ENCODE measurements around the gene CRP. TPM values are rescaled to one million over a fixed set of nuclear protein-coding genes. Genes with fewer than 3 reads are reported as not detected.

The CRP gene
- total and polyA plus RNA-seq, 2 of the 4 experiments (the other 2 are of a cell fraction), result not detected

GRCh38 chr1:159705904-159706256 lies 8.5 kb downstream of the CRP start:
- Histone ChIP-seq H4K20me1 (ENCODE audit: insufficient read depth, low read length) (no peaks in the 10 kb centered on the region), H2BK5ac (ENCODE audit: low read depth, low read length, poor library complexity, severe bottlenecking) (no peak overlapping the region), H2BK15ac (ENCODE audit: low read depth, low read length) (no peak overlapping the region), H2BK120ac (ENCODE audit: low read depth, low read length) (no peak overlapping the region), H3K27ac (ENCODE audit: insufficient read depth, low read length) (no peak overlapping the region), H2AFZ (replicated peaks; ENCODE audit: low read length, poor library complexity) (no peak overlapping the region), H2BK20ac (ENCODE audit: low read depth, low read length) (no peak overlapping the region), H3K4me1 (ENCODE audit: control insufficient read depth, insufficient read depth, low read length) (no peaks in the 10 kb centered on the region), H3K4me3 (ENCODE audit: insufficient read depth, low read depth, low read length) (no peak overlapping the region), H3K18ac (ENCODE audit: low read depth, low read length) (no peak overlapping the region), H3K14ac (replicated peaks; ENCODE audit: low read depth, low read length) (no peak overlapping the region), H3K79me1 (ENCODE audit: low read depth in 1 of 2, low read length in 2 of 2) (no peaks in the 10 kb centered on the region), H3K9me1 (ENCODE audit: insufficient read depth, low read length) (no peaks in the 10 kb centered on the region), H3K56ac (ENCODE audit: extremely low read depth, insufficient read depth, low read length) (no peak overlapping the region), H4K8ac (ENCODE audit: low read depth in 2 of 2, low read length in 2 of 2) (no peak overlapping the region), H3K23ac (ENCODE audit: low read depth, low read length) (no peak overlapping the region), H3K27me3 (ENCODE audit: control insufficient read depth, insufficient read depth, low read length) (no peaks in the 10 kb centered on the region; the same call in 1 of the 2 replicates), H3K4me2 (ENCODE audit: low read depth, low read length) (no peak overlapping the region), H2AK9ac (replicated peaks; ENCODE audit: low read depth, low read length, poor library complexity) (no peak overlapping the region), H3K4ac (ENCODE audit: low read depth, low read length) (no peak overlapping the region), H4K91ac (ENCODE audit: insufficient read depth, low read depth, low read length) (no peak overlapping the region), H4K5ac (ENCODE audit: low read depth, low read length) (no peak overlapping the region), H3K9me3 (ENCODE audit: control insufficient read depth, insufficient read depth, low read length) (no peaks in the 10 kb centered on the region), H3K9ac (ENCODE audit: low read depth, low read length) (no peak overlapping the region), H2AK5ac (ENCODE audit: low read depth, low read length) (no peak overlapping the region), H3K36me3 (ENCODE audit: control insufficient read depth, insufficient read depth, low read length) (no peaks in the 10 kb centered on the region)
- no TSS peak for BruUV-seq (replicated peaks)
- in situ Hi-C loops (cut with MboI; ENCODE audit: low sequenced_read_pairs) (no loop called here), dilution Hi-C loops (cut with HindIII; ENCODE audit: low sequenced_read_pairs, unreplicated experiment) (no loop called here), intact Hi-C loops (cut with micrococcal nuclease) (loop anchor here (2.0 kb wide), 1 partner anchor 15 kb away; no protein-coding TSS in a partner anchor)
- WGBS, 2 experiments (ENCODE audit: extremely low coverage in 2 of 2, insufficient read length in 1 of 2), result 33% methylated on average over 1 of the region's 3 CpGs; no CpG with 5 or more reads in 1 of the 2 experiments
- DNase-seq, result no peak
- TF ChIP-seq MAZ (IDR thresholded peaks at IDR 0.05; ENCODE audit: borderline replicate concordance, low read depth, low read length) (no peak), CTCF (conservative IDR thresholded peaks at IDR 0.05; ENCODE audit: low read depth, low read length) (no peak), BHLHE40 (IDR thresholded peaks at IDR 0.05; ENCODE audit: low read depth, low read length) (no peak), MXI1 (IDR thresholded peaks at IDR 0.05; ENCODE audit: borderline replicate concordance, low read depth, low read length) (no peak), CEBPB (IDR thresholded peaks at IDR 0.05; ENCODE audit: low read depth, low read length) (no peak), RFX5 (IDR thresholded peaks at IDR 0.05; ENCODE audit: low read depth, low read length) (no peak), RCOR1 (IDR thresholded peaks at IDR 0.05; ENCODE audit: insufficient replicate concordance, low read length) (no peak), FOS (IDR thresholded peaks at IDR 0.05; ENCODE audit: low read depth, low read length) (no peak)
- ChIA-PET POLR2A (ENCODE audit: unreplicated experiment) (interaction anchor here (0.5 kb wide), 1 partner anchor 277 kb away, joined by 3 read pairs; no protein-coding TSS in a partner anchor), CTCF (no interaction called here)
- ATAC-seq (ENCODE audit: low read depth), result no peak

Data from IMR-90 (cell line).